ENCODE data around the gene JUNB. TPM values are rescaled to one million over a fixed set of nuclear protein-coding genes. Genes with fewer than 3 reads are reported as not detected.

The JUNB gene
- total and polyA plus RNA-seq, 2 of the 8 experiments (the other 6 are each of a cell fraction or from before 2014, with no cell fraction given): 7.4 to 10.0 TPM

GRCh38 chr19:12834566-12834943, 43.3 kb downstream of the JUNB start, which contains the start of gene RTBDN:
RTBDN (minus strand) TSS chr19:12834579; CDS start chr19:12829979, 4,600 bp downstream.
- Histone ChIP-seq H3K4me1 (replicated peaks in 1 of 4; ENCODE audit: control insufficient read depth in 3 of 4, insufficient read depth in 4 of 4, low read length in 3 of 4) (peaks cover 3 to 37% (median 18%) of the 10 kb centered on the region in 4 experiments), H3K27ac (ENCODE audit: low read depth, low read length) (no peak within 1 kb of the TSS), H3K4me3 (ENCODE audit: extremely low read depth in 1 of 4, insufficient read depth in 2 of 4, low read depth in 3 of 4, low read length in 4 of 4) (peak within 1 kb of the TSS; percentile 62 to 81 (median 70)), H3K56ac (replicated peaks; ENCODE audit: insufficient read length, low read depth, low read length) (peak within 1 kb of the TSS; percentile 81), H3K23ac (ENCODE audit: insufficient read length) (no peak within 1 kb of the TSS), H3K4ac (replicated peaks; ENCODE audit: insufficient read length, low read depth, low read length) (peak within 1 kb of the TSS; percentile 82), H3K27me3 (replicated peaks in 1 of 4; ENCODE audit: control insufficient read depth in 3 of 4, extremely low read depth in 1 of 4, insufficient read depth in 3 of 4, low read length in 3 of 4) (peaks cover 0 to 13% (median 9%) of the 10 kb centered on the region in 4 experiments; a peak in 5 of 7 replicates), H3K9ac (replicated peaks in 1 of 4; ENCODE audit: extremely low read depth in 1 of 4, low read depth in 3 of 4, low read length in 3 of 4) (peak within 1 kb of the TSS in 1 of 4 experiments; percentile 38; a peak in 1 of 7 replicates), H4K91ac (replicated peaks; ENCODE audit: insufficient read length, low read length) (no peak within 1 kb of the TSS), H3K18ac (ENCODE audit: extremely low read depth, low read length) (peak within 1 kb of the TSS; percentile 87), H2BK20ac (ENCODE audit: low read length) (no peak within 1 kb of the TSS), H3K4me2 (ENCODE audit: insufficient read depth in 1 of 2, low read depth in 2 of 2, low read length in 2 of 2) (peak within 1 kb of the TSS; percentile 81 to 88), H2BK12ac (ENCODE audit: low read depth, low read length) (peak within 1 kb of the TSS; percentile 88; the same call in 1 of the 2 replicates), H4K8ac (ENCODE audit: extremely low read depth, insufficient read depth, low read length) (peak within 1 kb of the TSS; percentile 80), H2BK120ac (replicated peaks; ENCODE audit: low read depth, low read length) (no peak within 1 kb of the TSS), H3K36me3 (ENCODE audit: control insufficient read depth in 2 of 4, insufficient read depth in 4 of 4, low read length in 3 of 4) (no peaks in the 10 kb centered on the region), H3K23me2 (ENCODE audit: low read depth, low read length) (peaks cover 26% of the 10 kb centered on the region), H2AFZ (ENCODE audit: low read length) (no peak within 1 kb of the TSS), H4K20me1 (replicated peaks in 1 of 2; ENCODE audit: control insufficient read depth in 1 of 2, insufficient read depth in 2 of 2, low read length in 2 of 2) (peaks cover 2 to 15% of the 10 kb centered on the region in 2 experiments), H3K79me1 (ENCODE audit: low read depth, low read length) (no peaks in the 10 kb centered on the region), H3K79me2 (ENCODE audit: control insufficient read depth in 1 of 2, insufficient read depth in 2 of 2, low read length in 2 of 2) (no peaks in the 10 kb centered on the region), H2BK15ac (ENCODE audit: low read length) (peak within 1 kb of the TSS; percentile 84; the same call in 1 of the 2 replicates), H2AK5ac (ENCODE audit: low read depth, low read length) (no peak within 1 kb of the TSS), H3K14ac (ENCODE audit: insufficient read length) (no peak within 1 kb of the TSS), H4K5ac (ENCODE audit: insufficient read length, low read depth, low read length) (peak within 1 kb of the TSS; percentile 40), H3K9me3 (ENCODE audit: insufficient read depth in 2 of 2, low read depth in 1 of 2, low read length in 1 of 2) (no peaks in the 10 kb centered on the region), H2BK5ac (ENCODE audit: low read depth, low read length) (no peak within 1 kb of the TSS; the same call in 1 of the 2 replicates)
- TF ChIP-seq EZH2 (IDR thresholded peaks at IDR 0.05; ENCODE audit: low read depth, low read length, severe bottlenecking): peak; percentile 17
- TF ChIP-seq NRF1 (IDR thresholded peaks at IDR 0.05; ENCODE audit: low read depth, low read length): peak; percentile 37; the same call in 1 of the 2 replicates
- no peak for TF ChIP-seq JUND (IDR thresholded peaks at IDR 0.05; ENCODE audit: low read length)
- no peak for TF ChIP-seq RNF2 (IDR thresholded peaks at IDR 0.05; ENCODE audit: borderline replicate concordance, low read depth, low read length, missing control alignments, poor library complexity, severe bottlenecking)
- DNase-seq (ENCODE audit: low read depth in 1 of 2, low spot score in 2 of 2) (no peak), FAIRE-seq (no peak)
- ChIA-PET POLR2A (ENCODE audit: partially characterized antibody) (interaction anchor here (0.7 to 2.3 kb wide), 10 partner anchors 10 to 111 kb away, joined by 3 to 13 read pairs (median 4); partner anchors contain the start of genes DNASE2 and TNPO2), CTCF (ENCODE audit: partially characterized antibody) (interaction anchor here (0.5 to 2.7 kb wide), 11 partner anchors 10 to 198 kb away, joined by 3 to 11 read pairs (median 4); partner anchors contain the start of gene RNASEH2A)
- 18% methylated on average over 20 of the region's 20 CpGs; no CpG with 5 or more reads in 1 of the 2 experiments for WGBS, 2 experiments (ENCODE audit: extremely low coverage in 1 of 2, insufficient coverage in 1 of 2, insufficient read length in 1 of 2, insufficient replicate concordance in 2 of 2, low coverage in 1 of 2, low lambda C conversion rate in 2 of 2, missing lambda C conversion rate in 1 of 2)
